Liver (tissue), 3 donors: ENCODE results near the gene IQCE.

Source experiments
- CTCF ChIP-seq: fragments of 150-350 bp; IDR thresholded peaks from 2 replicates; pipeline ENCODE4 v1.5.1; 2017; ENCODE audit warnings: improper control_type of control experiment, low read depth, low read length; ENCODE audit not compliant: missing input control
- GABPA ChIP-seq, 2 donors: IDR thresholded peaks in 1 of 2; conservative IDR thresholded peaks in 1 of 2; 2 replicates each; pipeline ENCODE4 v1.6.1; 2016; ENCODE audit warnings: antibody characterized with exemption in 2 of 2, mild to moderate bottlenecking in 1 of 2, moderate library complexity in 1 of 2
- SP1 ChIP-seq: IDR thresholded peaks from 2 replicates; pipeline ENCODE4 v1.6.1; 2018; ENCODE audit warnings: antibody characterized with exemption, mild to moderate bottlenecking
- YY1 ChIP-seq: IDR thresholded peaks from 2 replicates; pipeline ENCODE4 v1.6.1; 2016; ENCODE audit warnings: antibody characterized with exemption, mild to moderate bottlenecking
- donor health status: healthy.
- donor health status: healthy.

GRCh38 chr7:2640482-2640830 is 81.7 kb downstream of the IQCE start:
- TF ChIP-seq CTCF (no peak), YY1 (no peak), SP1 (no peak), GABPA (IDR thresholded peaks at IDR 0.05 in 1 of 2, conservative IDR thresholded peaks at IDR 0.05 in 1 of 2) (no peak)
